GM04503 (cell line): ENCODE results near the gene TRIM38.
"Not testable (repeated sequence)": the region's sequence is repeated elsewhere in the genome, so short reads cannot be mapped to it uniquely, and the experiment has no call there.

ENCODE experiments used
- DNase-seq: peaks from one replicate; pipeline ENCODE4 v3.0.0-alpha.2; 2012; ENCODE audit warnings: low read depth

Gene TRIM38

GRCh38 chr6:25962149-25963127 is at the start of gene TRIM38:
TSS of gene TRIM38 (plus strand) at chr6:25962802. CDS start at chr6:25966523, 3,721 bp downstream.
- DNase-seq = peak; percentile 90

GRCh38 chr6:25913741-25914140 is 48.9 kb upstream of the TRIM38 start:
- no peak for DNase-seq

- DNase-seq = no peak
These were observed 46.3 kb upstream of the TRIM38 start for GRCh38 chr6:25916330-25916729.

- DNase-seq = no peak
These were observed 45.7 kb upstream of the TRIM38 start for GRCh38 chr6:25916789-25917490.

- DNase-seq = no peak
These were observed 44.4 kb upstream of the TRIM38 start for GRCh38 chr6:25918083-25918683.

- no peak for DNase-seq
These were observed 42.9 kb upstream of the TRIM38 start for GRCh38 chr6:25919657-25920056.

GRCh38 chr6:25921525-25922203 is 40.9 kb upstream of the TRIM38 start:
- DNase-seq = no peak

- DNase-seq = peak; percentile 36
These were observed 40.3 kb upstream of the TRIM38 start for GRCh38 chr6:25922301-25922700.

GRCh38 chr6:25925876-25926275 is 36.7 kb upstream of the TRIM38 start:
- no peak for DNase-seq

GRCh38 chr6:25927178-25927577 is 35.4 kb upstream of the TRIM38 start:
- DNase-seq = no peak

DNA sequence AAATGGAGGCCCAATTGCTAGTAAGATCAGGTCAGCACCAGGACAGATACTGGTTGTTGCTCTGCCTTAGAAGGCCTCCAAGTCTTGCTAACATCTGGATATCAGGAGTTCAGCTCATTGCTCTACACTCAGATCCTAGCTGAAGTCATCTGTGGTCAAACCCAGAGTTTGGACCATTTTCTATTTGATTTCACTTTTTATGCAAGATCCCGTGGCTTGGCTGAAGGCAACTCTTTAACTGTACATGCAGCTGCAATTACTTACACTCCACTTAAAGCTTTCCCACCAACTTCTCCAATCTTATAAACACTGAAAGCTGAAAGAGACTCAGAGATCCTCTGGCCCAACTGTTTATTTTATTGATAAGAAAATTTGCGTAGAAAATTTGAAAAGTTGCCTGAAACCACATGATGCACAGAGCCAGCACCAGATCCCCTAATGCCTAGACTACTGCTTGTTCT is 34.8 kb upstream of the TRIM38 start:
- no peak for DNase-seq

DNA sequence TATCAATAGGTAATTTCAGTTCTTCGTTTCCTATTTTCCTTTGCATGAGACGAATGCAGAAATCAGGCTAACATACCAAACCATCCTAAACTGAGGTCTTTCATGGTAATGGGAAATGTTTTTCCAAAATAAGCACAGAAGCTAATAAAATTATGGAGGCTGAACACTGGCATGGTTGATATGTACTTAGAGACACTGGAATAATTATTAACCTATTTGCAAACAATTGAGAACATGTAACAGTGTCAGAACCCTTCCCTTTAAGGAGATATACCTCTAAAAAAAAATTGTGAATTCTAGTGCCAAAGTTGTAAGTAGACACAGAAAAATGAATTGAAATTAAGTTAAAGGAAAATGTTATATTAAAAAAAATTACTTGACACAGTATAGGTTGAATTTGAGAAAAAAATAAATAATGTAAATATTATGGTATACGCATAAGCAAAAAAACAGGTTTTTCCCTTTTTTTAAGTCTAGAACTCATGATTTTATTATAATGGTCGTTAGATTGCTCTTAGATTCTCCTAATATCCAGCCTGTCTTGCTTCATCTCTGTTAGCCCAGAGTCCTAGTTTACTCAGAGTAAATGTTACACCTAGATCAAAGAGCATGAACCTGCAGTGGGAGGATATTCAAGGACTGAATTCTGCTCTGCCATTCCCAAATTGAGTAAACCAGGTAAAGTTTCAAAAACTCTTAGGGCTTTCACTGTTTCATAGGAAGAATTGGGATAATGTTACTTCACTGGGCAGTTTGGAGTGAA is 33.9 kb upstream of the TRIM38 start:
- no peak for DNase-seq

DNA sequence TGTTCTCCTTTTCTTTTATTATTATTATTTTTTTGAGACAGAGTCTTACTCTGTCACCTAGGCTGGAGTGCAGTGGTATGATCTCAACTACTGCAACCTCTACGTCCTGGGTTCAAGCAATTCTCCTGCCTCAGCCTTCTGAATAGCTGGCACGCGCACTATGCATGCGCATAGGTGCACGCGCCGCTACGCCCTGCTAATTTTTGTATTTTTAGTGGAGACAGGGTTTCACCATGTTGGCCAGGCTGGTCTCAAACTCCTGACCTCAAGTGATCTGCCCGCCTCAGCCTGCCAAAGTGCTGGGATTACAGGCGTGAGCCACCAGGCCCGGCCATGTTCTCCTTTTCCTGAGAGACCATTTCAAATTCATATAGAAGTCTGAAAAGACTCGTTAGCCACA is 32.8 kb upstream of the TRIM38 start:
- not testable (repeated sequence) for DNase-seq

DNA sequence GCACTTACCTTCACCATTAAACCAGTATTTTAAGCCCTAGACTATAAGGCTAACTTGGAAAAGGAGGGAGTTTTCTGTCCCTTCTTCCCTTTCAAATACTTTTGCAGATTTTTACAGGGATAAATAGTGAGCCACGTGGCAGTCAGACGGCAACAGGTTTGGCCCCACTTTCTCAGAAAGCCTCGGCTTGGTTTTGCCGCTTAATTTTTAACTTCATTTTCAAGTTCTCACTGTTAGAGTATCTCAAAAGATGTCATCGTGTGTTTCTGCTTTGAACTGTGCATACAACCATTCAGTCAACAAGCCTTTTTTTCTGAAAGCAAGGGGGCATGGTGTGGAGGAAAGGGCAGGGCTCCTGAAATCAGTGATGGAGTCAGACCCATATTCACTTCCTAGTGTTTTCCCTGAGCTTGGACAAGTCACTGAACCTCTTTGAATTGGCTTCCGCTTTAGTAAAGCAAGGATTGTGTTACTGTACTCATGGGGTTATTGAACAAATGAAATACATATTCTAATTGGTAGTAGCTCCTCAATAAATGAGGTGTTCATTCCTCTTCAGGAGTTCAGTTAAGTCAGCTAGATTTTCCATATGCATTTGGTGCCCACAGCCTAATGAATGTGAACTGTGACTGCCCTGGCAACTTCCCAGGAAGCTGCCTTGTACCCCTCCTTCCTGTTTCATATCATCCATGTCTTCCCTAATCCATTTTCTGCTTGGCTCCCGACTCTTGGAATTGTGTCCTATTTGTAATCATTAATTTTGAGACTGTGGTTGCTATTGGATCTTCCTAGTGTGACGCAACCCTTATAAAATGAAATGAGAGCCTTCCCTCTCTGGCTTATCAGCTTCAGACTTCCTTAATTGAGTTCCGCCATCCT is 31.8 kb upstream of the TRIM38 start, which contains the start of gene SLC17A2:
Gene SLC17A2, minus strand, starts transcription at position 160 of the 879 bp plus-strand sequence. CDS start 4,895 bp downstream, outside the sequence.
- no peak for DNase-seq

DNA sequence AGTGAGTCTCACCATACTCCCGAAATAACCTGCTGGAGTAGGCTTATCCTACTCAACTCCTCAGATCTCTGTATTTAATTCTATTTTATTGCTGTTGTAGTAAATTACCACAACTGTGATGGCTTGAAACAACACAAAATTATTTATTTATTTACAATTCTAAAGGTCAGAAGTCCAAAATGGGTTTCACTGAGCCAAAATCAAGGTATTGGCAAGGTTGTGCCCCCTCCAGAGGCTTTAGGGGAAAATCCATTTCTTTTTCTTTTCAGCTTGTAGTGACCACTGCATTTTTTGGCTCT is 31.2 kb upstream of the TRIM38 start:
- DNase-seq = no peak

GRCh38 chr6:25934156-25934555 is 28.4 kb upstream of the TRIM38 start:
- DNase-seq = no peak

DNA sequence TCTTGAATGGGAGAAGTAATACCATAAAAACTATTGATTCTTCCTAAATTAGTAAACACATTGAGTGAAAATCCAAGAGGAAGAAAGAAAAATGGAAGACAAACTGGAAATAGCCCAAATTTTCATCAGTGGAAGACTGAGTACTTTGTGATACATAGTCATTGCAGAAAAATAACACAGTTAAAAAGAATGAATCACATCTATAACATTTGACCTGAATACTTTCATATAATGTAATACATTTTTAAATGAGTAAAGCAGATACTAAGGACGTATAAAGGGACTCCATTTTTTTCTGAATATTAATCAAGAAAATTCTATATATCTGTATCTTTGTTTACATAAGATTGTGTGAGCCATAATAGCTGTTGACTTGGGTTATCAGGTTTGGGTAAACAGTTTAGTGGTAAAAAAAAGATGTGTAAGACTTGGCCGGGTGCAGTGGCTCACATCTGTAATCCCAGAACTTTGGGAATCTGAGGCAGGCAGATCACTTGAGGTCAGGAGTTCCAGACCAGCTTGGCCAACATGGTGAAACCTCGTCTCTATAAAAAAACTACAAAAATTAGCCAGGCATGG is 27.8 kb upstream of the TRIM38 start:
- no peak for DNase-seq

DNA sequence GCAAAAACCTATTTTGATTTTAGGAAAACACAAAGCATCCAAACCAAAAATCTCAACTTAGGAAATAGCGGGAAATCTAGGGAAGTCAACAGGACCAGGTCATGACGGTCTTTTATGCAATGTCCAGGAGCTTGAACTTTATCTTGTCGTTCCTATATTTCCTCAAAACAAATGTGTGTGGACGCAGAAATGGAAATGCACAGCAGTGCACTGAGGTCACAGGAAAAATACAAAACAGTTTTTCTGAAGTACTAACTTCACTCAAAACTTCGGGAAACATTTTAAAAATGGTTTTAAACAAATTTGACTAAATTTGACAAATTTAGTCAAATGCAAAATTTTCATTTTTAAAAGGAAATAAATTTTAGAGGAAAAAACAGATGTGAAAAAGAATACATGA is 26.6 kb upstream of the TRIM38 start:
- no peak for DNase-seq

- no peak for DNase-seq
These were observed 23.0 kb upstream of the TRIM38 start for GRCh38 chr6:25939593-25939992.
